ENCODE data around the gene HS3ST4. TPM values are rescaled to one million over a fixed set of nuclear protein-coding genes. Genes with fewer than 3 reads are reported as not detected.

Gene HS3ST4
- total RNA-seq, 1 donor from 2014 or later, result 1.2 TPM

GRCh38 chr16:26071101-26071866, 379.5 kb downstream of the HS3ST4 start:
- DNase-seq (ENCODE audit: low read depth) (no peak), FAIRE-seq (no peak)
- Histone ChIP-seq H3K9me3 (ENCODE audit: insufficient read depth, low read depth, low read length) (peaks cover 2% of the 10 kb centered on the region), H2AFZ (ENCODE audit: low read depth, low read length) (no peak overlapping the region), H4K20me1 (ENCODE audit: insufficient read depth, low read length) (no peaks in the 10 kb centered on the region), H3K4me3 (ENCODE audit: insufficient read depth, low read depth, low read length) (no peak overlapping the region), H3K9ac (ENCODE audit: low read length) (no peak overlapping the region), H3K27ac (ENCODE audit: low read depth, low read length) (no peak overlapping the region), H3K79me2 (ENCODE audit: insufficient read depth, low read length) (no peaks in the 10 kb centered on the region), H3K4me2 (ENCODE audit: low read length) (no peak overlapping the region), H3K27me3 (ENCODE audit: insufficient read depth, low read length) (no peaks in the 10 kb centered on the region), H3K36me3 (ENCODE audit: insufficient read depth, low read length) (no peaks in the 10 kb centered on the region), H3K4me1 (ENCODE audit: insufficient read depth, low read length) (no peaks in the 10 kb centered on the region)
- Mint-ChIP-seq H3K36me3 (ENCODE audit: low read depth, unreplicated experiment) (no peaks in the 10 kb centered on the region), H3K27ac (ENCODE audit: unreplicated experiment) (no peak overlapping the region), H3K4me3 (ENCODE audit: unreplicated experiment) (no peak overlapping the region), H3K27me3 (ENCODE audit: low read depth, unreplicated experiment) (no peaks in the 10 kb centered on the region), H3K9me3 (ENCODE audit: unreplicated experiment) (no peaks in the 10 kb centered on the region), H3K4me1 (ENCODE audit: low read depth, unreplicated experiment) (no peaks in the 10 kb centered on the region)
- no peak for TF ChIP-seq EZH2 (IDR thresholded peaks at IDR 0.05; ENCODE audit: insufficient read depth, low read length)
- TF ChIP-seq, protein P1, sequence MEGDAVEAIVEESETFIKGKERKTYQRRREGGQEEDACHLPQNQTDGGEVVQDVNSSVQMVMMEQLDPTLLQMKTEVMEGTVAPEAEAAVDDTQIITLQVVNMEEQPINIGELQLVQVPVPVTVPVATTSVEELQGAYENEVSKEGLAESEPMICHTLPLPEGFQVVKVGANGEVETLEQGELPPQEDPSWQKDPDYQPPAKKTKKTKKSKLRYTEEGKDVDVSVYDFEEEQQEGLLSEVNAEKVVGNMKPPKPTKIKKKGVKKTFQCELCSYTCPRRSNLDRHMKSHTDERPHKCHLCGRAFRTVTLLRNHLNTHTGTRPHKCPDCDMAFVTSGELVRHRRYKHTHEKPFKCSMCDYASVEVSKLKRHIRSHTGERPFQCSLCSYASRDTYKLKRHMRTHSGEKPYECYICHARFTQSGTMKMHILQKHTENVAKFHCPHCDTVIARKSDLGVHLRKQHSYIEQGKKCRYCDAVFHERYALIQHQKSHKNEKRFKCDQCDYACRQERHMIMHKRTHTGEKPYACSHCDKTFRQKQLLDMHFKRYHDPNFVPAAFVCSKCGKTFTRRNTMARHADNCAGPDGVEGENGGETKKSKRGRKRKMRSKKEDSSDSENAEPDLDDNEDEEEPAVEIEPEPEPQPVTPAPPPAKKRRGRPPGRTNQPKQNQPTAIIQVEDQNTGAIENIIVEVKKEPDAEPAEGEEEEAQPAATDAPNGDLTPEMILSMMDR (IDR thresholded peaks at IDR 0.05; ENCODE audit: insufficient read depth, low read depth, low read length), result no peak

DNA sequence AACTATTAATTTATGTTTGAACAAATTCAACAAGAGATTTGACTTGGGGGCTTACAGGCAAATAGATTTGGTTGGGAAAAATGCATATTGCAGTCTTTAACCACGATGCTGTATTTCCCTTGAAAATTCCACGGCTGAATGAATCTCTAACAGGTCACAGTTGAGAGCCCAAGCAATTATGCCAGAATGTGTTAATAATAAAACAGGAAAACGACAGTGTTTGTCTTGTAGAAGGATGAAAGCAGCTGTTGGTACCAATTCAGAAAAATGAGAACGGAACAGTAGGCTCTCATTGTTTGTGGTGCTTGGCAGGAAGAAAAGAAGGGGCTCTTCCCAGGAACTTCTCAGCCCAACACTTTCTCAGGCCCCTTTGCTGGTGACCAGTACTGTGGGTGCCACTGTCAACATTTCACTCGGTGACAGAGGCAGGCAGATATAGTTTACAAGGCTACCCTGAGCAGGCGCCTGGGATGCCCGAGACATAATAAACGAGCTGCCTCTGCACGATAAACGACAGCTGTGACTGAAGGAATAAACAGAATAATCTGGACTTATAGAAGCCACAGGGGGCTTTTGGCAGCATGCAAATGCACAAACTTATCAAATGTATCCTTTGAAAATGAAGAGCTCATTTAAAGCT, 387.1 kb downstream of the HS3ST4 start:
- Histone ChIP-seq H3K4me3 (ENCODE audit: insufficient read depth, low read depth, low read length) (no peak overlapping the region), H2AFZ (ENCODE audit: low read depth, low read length) (no peak overlapping the region), H3K4me1 (ENCODE audit: insufficient read depth, low read length) (no peaks in the 10 kb centered on the region), H3K27ac (ENCODE audit: low read depth, low read length) (no peak overlapping the region), H3K4me2 (ENCODE audit: low read length) (no peak overlapping the region), H3K9ac (ENCODE audit: low read length) (no peak overlapping the region), H3K27me3 (ENCODE audit: insufficient read depth, low read length) (no peaks in the 10 kb centered on the region), H3K9me3 (ENCODE audit: insufficient read depth, low read depth, low read length) (peaks cover 2% of the 10 kb centered on the region), H3K79me2 (ENCODE audit: insufficient read depth, low read length) (no peaks in the 10 kb centered on the region), H4K20me1 (ENCODE audit: insufficient read depth, low read length) (no peaks in the 10 kb centered on the region), H3K36me3 (ENCODE audit: insufficient read depth, low read length) (no peaks in the 10 kb centered on the region)
- H3K9me3 Mint-ChIP-seq (ENCODE audit: unreplicated experiment), result peaks cover 4% of the 10 kb centered on the region
- TF ChIP-seq EZH2 (IDR thresholded peaks at IDR 0.05; ENCODE audit: insufficient read depth, low read length), result no peak
- TF ChIP-seq, protein P1 (IDR thresholded peaks at IDR 0.05; ENCODE audit: insufficient read depth, low read depth, low read length), result no peak
- H3K4me3 Mint-ChIP-seq (ENCODE audit: unreplicated experiment), result no peak overlapping the region
- FAIRE-seq (no peak), DNase-seq (ENCODE audit: low read depth) (no peak)
- H3K36me3 Mint-ChIP-seq (ENCODE audit: low read depth, unreplicated experiment), result no peaks in the 10 kb centered on the region
- H3K4me1 Mint-ChIP-seq (ENCODE audit: low read depth, unreplicated experiment), result no peaks in the 10 kb centered on the region
- H3K27me3 Mint-ChIP-seq (ENCODE audit: low read depth, unreplicated experiment), result no peaks in the 10 kb centered on the region
- H3K27ac Mint-ChIP-seq (ENCODE audit: unreplicated experiment), result no peak overlapping the region

DNA sequence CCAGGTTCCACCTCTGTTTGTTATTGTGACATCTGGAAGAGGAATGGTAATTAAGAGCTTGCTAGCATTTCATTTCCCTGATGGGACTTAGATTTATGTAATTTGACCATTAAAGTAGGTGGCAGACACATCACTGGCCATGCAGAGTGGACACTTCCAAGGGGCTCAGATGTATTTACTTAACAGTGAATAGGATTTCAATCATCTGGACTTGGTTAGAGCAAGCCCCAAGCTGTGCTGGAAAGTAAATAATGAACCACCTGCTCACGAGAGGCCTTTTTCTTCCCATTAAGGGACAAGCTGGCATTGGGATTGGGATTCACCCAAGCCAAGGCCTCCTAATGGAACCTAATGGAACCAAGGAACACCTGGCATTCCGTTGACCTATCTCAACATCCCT, 395.3 kb downstream of the HS3ST4 start:
- H3K9me3 Mint-ChIP-seq (ENCODE audit: unreplicated experiment), result peaks cover 2% of the 10 kb centered on the region
- no peak overlapping the region for H3K27ac Mint-ChIP-seq (ENCODE audit: unreplicated experiment)
- no peaks in the 10 kb centered on the region for H3K79me2 ChIP-seq (ENCODE audit: insufficient read depth, low read length)
- no peaks in the 10 kb centered on the region for H3K9me3 ChIP-seq (ENCODE audit: insufficient read depth, low read depth, low read length)
- no peaks in the 10 kb centered on the region for H3K27me3 Mint-ChIP-seq (ENCODE audit: low read depth, unreplicated experiment)
- no peak overlapping the region for H3K4me3 Mint-ChIP-seq (ENCODE audit: unreplicated experiment)
- H3K4me1 ChIP-seq (ENCODE audit: insufficient read depth, low read length), result no peaks in the 10 kb centered on the region
- no peak for FAIRE-seq
- no peaks in the 10 kb centered on the region for H3K4me1 Mint-ChIP-seq (ENCODE audit: low read depth, unreplicated experiment)
- TF ChIP-seq, protein P1 (IDR thresholded peaks at IDR 0.05; ENCODE audit: insufficient read depth, low read depth, low read length), result no peak
- no peak for TF ChIP-seq EZH2 (IDR thresholded peaks at IDR 0.05; ENCODE audit: insufficient read depth, low read length)
- DNase-seq (ENCODE audit: low read depth), result no peak
- H3K36me3 ChIP-seq (ENCODE audit: insufficient read depth, low read length), result no peaks in the 10 kb centered on the region
- no peaks in the 10 kb centered on the region for H4K20me1 ChIP-seq (ENCODE audit: insufficient read depth, low read length)
- H3K27me3 ChIP-seq (ENCODE audit: insufficient read depth, low read length), result no peaks in the 10 kb centered on the region
- no peak overlapping the region for H3K4me2 ChIP-seq (ENCODE audit: low read length)
- no peak overlapping the region for H2AFZ ChIP-seq (ENCODE audit: low read depth, low read length)
- no peaks in the 10 kb centered on the region for H3K36me3 Mint-ChIP-seq (ENCODE audit: low read depth, unreplicated experiment)
- no peak overlapping the region for H3K4me3 ChIP-seq (ENCODE audit: insufficient read depth, low read depth, low read length)
- no peak overlapping the region for H3K27ac ChIP-seq (ENCODE audit: low read depth, low read length)
- H3K9ac ChIP-seq (ENCODE audit: low read length), result no peak overlapping the region

All from astrocyte (in vitro differentiated cells and primary cell).